Measurements from ENCODE around the gene STPG2. TPM values are rescaled to one million over a fixed set of nuclear protein-coding genes. Genes with fewer than 3 reads are reported as not detected.

The STPG2 gene
- not detected for polyA plus RNA-seq (2013, experiment 1 of 2)
- not detected for polyA plus RNA-seq (2013, experiment 2 of 2)

DNA sequence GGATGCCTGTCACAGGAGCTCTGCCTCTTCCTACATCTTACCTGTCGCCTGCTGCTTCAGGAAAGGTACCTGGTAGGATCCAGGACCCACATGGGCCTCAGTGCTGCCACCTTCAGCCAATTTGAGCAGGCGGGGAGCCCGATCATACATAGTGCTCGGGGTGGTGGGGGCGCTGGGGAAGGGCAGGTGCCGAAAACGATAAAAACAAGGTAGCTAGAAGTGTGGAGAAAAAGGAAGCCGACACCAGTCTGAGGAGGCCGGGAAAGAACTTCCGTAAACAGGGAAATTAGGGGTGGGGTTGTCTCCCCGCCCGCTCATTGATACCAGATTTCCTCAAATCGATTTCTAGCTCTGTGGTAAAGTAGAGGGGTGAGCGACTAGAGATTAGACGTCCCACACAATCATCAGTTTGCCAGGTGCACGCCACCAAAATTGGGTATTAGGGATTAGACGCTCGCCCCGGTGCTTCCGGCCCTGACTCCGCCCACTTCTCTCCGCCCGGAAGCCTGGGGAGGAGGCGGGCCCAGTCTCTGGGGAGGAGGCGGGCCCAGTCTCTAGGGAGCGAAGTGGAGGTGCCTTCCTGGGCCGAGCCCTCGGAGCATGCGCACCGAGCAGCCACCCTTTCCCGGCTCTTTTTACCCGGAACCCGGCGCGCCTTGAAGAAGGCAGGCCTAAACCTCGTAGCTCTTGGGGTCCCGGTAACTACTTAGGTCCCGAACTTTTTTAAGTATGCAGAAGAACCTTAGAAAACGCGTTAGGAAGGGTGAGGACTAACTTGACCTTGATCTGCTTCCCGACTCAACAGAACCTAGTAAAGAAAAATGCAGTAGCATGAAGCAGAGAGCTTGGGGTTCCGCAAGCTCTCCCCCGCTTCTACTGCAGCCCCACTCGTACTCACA is at the start of gene STPG2:
Gene STPG2, minus strand, starts transcription at position 476 of the 899 bp plus-strand sequence.
- peak within 1 kb of the TSS; percentile 84 for H3K4me2 ChIP-seq (ENCODE audit: low read length, poor library complexity, severe bottlenecking)
- peak within 1 kb of the TSS; percentile 98 for H4K8ac ChIP-seq (ENCODE audit: low read length)
- peak within 1 kb of the TSS; percentile 87 for H4K91ac ChIP-seq (ENCODE audit: low read length)
- peak within 1 kb of the TSS; percentile 39 for H2AK5ac ChIP-seq (ENCODE audit: low read length, severe bottlenecking)
- DNase-seq: peak; percentile 85
- H3K4me1 ChIP-seq (ENCODE audit: control insufficient read depth, insufficient read depth, low read depth, low read length): no peaks in the 10 kb centered on the region
- H2BK5ac ChIP-seq (ENCODE audit: low read depth, low read length, poor library complexity, severe bottlenecking): no peak within 1 kb of the TSS
- no peak within 1 kb of the TSS for H2BK15ac ChIP-seq (ENCODE audit: low read depth, poor library complexity, severe bottlenecking)
- H3K36me3 ChIP-seq (ENCODE audit: control insufficient read depth in 1 of 2, insufficient read depth in 2 of 2, low read depth in 1 of 2, low read length in 2 of 2): no peaks in the 10 kb centered on the region
- H3K14ac ChIP-seq (ENCODE audit: low read length in 2 of 2): no peak within 1 kb of the TSS
- H3K4me3 ChIP-seq (ENCODE audit: insufficient read depth in 1 of 2, low read depth in 1 of 2, low read length in 2 of 2): peak within 1 kb of the TSS; percentile 65 to 90
- H3K79me1 ChIP-seq (replicated peaks; ENCODE audit: low read length, poor library complexity, severe bottlenecking): no peaks in the 10 kb centered on the region
- no peaks in the 10 kb centered on the region for H3K27me3 ChIP-seq (ENCODE audit: control insufficient read depth in 1 of 2, insufficient read depth in 1 of 2, low read length in 2 of 2)
- H3K4ac ChIP-seq (ENCODE audit: low read depth in 1 of 2, low read length in 2 of 2): peak within 1 kb of the TSS; percentile 39 to 85
- H3K27ac ChIP-seq (ENCODE audit: low read length, poor library complexity, severe bottlenecking): peak within 1 kb of the TSS; percentile 73
- H2AFZ ChIP-seq (ENCODE audit: low read depth, low read length): peak within 1 kb of the TSS; percentile 83
- H3K9ac ChIP-seq (ENCODE audit: low read length): peak within 1 kb of the TSS; percentile 87
- no peak within 1 kb of the TSS for H2BK12ac ChIP-seq (ENCODE audit: low read length in 2 of 2)
- no peak within 1 kb of the TSS for H2BK120ac ChIP-seq (ENCODE audit: low read depth, low read length)
- peak within 1 kb of the TSS; percentile 60 to 77 for H3K18ac ChIP-seq (ENCODE audit: low read depth in 1 of 2, low read length in 2 of 2)
- no peaks in the 10 kb centered on the region for H3K9me3 ChIP-seq (ENCODE audit: control insufficient read depth, low read length)
- H3K23ac ChIP-seq (ENCODE audit: low read length in 2 of 2): no peak within 1 kb of the TSS
- 20% methylated on average over 44 of the region's 44 CpGs for WGBS

DNA sequence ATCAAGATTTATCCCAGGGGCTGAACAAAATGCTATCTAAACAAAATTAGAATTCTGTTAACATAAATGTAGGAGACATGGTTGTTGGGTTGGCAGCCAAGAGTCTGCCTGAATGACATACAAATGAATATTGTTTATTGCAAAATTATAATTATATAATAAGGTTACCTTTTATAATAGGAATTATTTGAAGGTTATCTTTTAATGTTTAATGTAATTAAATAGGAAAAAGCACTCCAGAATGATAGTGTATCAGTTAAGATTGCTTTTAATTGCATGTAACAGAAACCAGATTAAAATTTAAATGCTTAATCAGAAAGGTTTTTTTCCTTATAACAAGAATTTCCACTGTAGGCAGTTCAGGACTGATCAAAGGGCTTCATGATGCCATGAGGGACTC is 42.0 kb upstream of the STPG2 start:
- no peak overlapping the region for H4K8ac ChIP-seq (ENCODE audit: low read length)
- peaks cover 7% of the 10 kb centered on the region for H3K9me3 ChIP-seq (ENCODE audit: control insufficient read depth, low read length)
- H3K27me3 ChIP-seq (ENCODE audit: control insufficient read depth in 1 of 2, insufficient read depth in 1 of 2, low read length in 2 of 2): no peaks in the 10 kb centered on the region
- no peak overlapping the region for H3K14ac ChIP-seq (ENCODE audit: low read length in 2 of 2)
- no peak overlapping the region for H3K18ac ChIP-seq (ENCODE audit: low read depth in 1 of 2, low read length in 2 of 2)
- H2AFZ ChIP-seq (ENCODE audit: low read depth, low read length): no peak overlapping the region
- no peak overlapping the region for H2BK12ac ChIP-seq (ENCODE audit: low read length in 2 of 2)
- H4K91ac ChIP-seq (ENCODE audit: low read length): no peak overlapping the region
- no peaks in the 10 kb centered on the region for H3K4me1 ChIP-seq (ENCODE audit: control insufficient read depth, insufficient read depth, low read depth, low read length)
- no peak overlapping the region for H2AK5ac ChIP-seq (ENCODE audit: low read length, severe bottlenecking)
- H3K4me3 ChIP-seq (ENCODE audit: insufficient read depth in 1 of 2, low read depth in 1 of 2, low read length in 2 of 2): no peak overlapping the region
- no peak overlapping the region for H3K27ac ChIP-seq (ENCODE audit: low read length, poor library complexity, severe bottlenecking)
- no peak for DNase-seq
- no peak overlapping the region for H2BK5ac ChIP-seq (ENCODE audit: low read depth, low read length, poor library complexity, severe bottlenecking)
- no peak overlapping the region for H2BK120ac ChIP-seq (ENCODE audit: low read depth, low read length)
- H2BK15ac ChIP-seq (ENCODE audit: low read depth, poor library complexity, severe bottlenecking): no peak overlapping the region
- H3K36me3 ChIP-seq (ENCODE audit: control insufficient read depth in 1 of 2, insufficient read depth in 2 of 2, low read depth in 1 of 2, low read length in 2 of 2): no peaks in the 10 kb centered on the region
- H3K4ac ChIP-seq (ENCODE audit: low read depth in 1 of 2, low read length in 2 of 2): no peak overlapping the region
- no peak overlapping the region for H3K9ac ChIP-seq (ENCODE audit: low read length)
- no peak overlapping the region for H3K4me2 ChIP-seq (ENCODE audit: low read length, poor library complexity, severe bottlenecking)
- H3K79me1 ChIP-seq (replicated peaks; ENCODE audit: low read length, poor library complexity, severe bottlenecking): no peaks in the 10 kb centered on the region
- H3K23ac ChIP-seq (ENCODE audit: low read length in 2 of 2): no peak overlapping the region

DNA sequence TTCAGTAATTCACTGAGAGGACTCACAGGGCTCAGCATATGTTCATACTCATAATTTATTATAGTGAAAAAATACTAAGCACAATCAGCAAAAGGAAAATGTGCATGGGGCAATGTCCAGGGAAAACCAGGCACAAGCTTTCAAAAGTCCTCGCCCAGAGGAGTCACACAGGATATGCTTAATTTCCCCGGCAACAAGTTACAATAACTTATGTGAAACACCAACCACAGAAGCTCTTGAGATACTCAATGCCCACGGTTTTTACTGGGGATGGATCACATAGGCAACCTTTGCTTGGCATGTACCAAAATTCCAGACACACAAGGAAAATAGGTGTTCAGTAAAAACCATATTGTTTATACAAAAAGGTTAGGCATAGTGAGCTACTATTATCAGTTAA is 38.5 kb upstream of the STPG2 start:
- Histone ChIP-seq H3K27ac (ENCODE audit: low read length, poor library complexity, severe bottlenecking) (no peak overlapping the region), H3K9me3 (ENCODE audit: control insufficient read depth, low read length) (no peaks in the 10 kb centered on the region), H3K23ac (ENCODE audit: low read length in 2 of 2) (no peak overlapping the region), H2BK5ac (ENCODE audit: low read depth, low read length, poor library complexity, severe bottlenecking) (no peak overlapping the region), H2BK12ac (ENCODE audit: low read length in 2 of 2) (no peak overlapping the region), H3K4me3 (ENCODE audit: insufficient read depth in 1 of 2, low read depth in 1 of 2, low read length in 2 of 2) (no peak overlapping the region), H2AFZ (ENCODE audit: low read depth, low read length) (no peak overlapping the region), H3K4ac (ENCODE audit: low read depth in 1 of 2, low read length in 2 of 2) (no peak overlapping the region), H3K18ac (ENCODE audit: low read depth in 1 of 2, low read length in 2 of 2) (no peak overlapping the region), H4K8ac (ENCODE audit: low read length) (no peak overlapping the region), H3K79me1 (replicated peaks; ENCODE audit: low read length, poor library complexity, severe bottlenecking) (no peaks in the 10 kb centered on the region), H3K4me2 (ENCODE audit: low read length, poor library complexity, severe bottlenecking) (no peak overlapping the region), H2BK120ac (ENCODE audit: low read depth, low read length) (no peak overlapping the region), H2AK5ac (ENCODE audit: low read length, severe bottlenecking) (no peak overlapping the region), H3K36me3 (ENCODE audit: control insufficient read depth in 1 of 2, insufficient read depth in 2 of 2, low read depth in 1 of 2, low read length in 2 of 2) (no peaks in the 10 kb centered on the region), H3K14ac (ENCODE audit: low read length in 2 of 2) (no peak overlapping the region), H2BK15ac (ENCODE audit: low read depth, poor library complexity, severe bottlenecking) (no peak overlapping the region), H3K27me3 (ENCODE audit: control insufficient read depth in 1 of 2, insufficient read depth in 1 of 2, low read length in 2 of 2) (no peaks in the 10 kb centered on the region), H4K91ac (ENCODE audit: low read length) (no peak overlapping the region), H3K4me1 (ENCODE audit: control insufficient read depth, insufficient read depth, low read depth, low read length) (no peaks in the 10 kb centered on the region), H3K9ac (ENCODE audit: low read length) (no peak overlapping the region)
- peak; percentile 20 for DNase-seq
- WGBS: 73% methylated on average over 3 of the region's 3 CpGs

DNA sequence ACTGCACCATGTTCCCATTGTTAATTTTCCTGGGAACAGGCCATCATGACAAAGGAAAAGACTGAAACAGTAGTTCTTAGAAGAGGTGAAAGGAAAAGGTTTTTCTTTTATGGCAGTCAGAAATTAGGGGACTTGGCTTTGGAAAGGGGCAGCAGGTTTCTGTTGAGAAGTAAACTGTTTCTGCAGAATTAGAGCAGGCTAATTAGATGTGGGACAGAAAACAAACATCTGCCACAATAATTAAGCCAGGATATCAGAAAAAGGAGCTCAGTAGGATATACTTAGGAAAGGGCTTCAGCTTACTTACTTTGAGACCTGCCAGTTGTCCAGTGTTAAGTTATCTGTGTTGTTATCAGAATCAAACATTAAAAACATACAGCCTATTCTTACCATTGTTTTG is 36.7 kb upstream of the STPG2 start:
- Histone ChIP-seq H3K9ac (ENCODE audit: low read length) (no peak overlapping the region), H2BK15ac (ENCODE audit: low read depth, poor library complexity, severe bottlenecking) (no peak overlapping the region), H3K14ac (ENCODE audit: low read length in 2 of 2) (no peak overlapping the region), H4K91ac (ENCODE audit: low read length) (no peak overlapping the region), H2AFZ (ENCODE audit: low read depth, low read length) (no peak overlapping the region), H4K8ac (ENCODE audit: low read length) (no peak overlapping the region), H2BK120ac (ENCODE audit: low read depth, low read length) (no peak overlapping the region), H3K23ac (ENCODE audit: low read length in 2 of 2) (no peak overlapping the region), H2BK12ac (ENCODE audit: low read length in 2 of 2) (no peak overlapping the region), H3K4me2 (ENCODE audit: low read length, poor library complexity, severe bottlenecking) (no peak overlapping the region), H3K27me3 (ENCODE audit: control insufficient read depth in 1 of 2, insufficient read depth in 1 of 2, low read length in 2 of 2) (peaks cover 0 to 3% of the 10 kb centered on the region in 2 experiments), H3K4me3 (ENCODE audit: insufficient read depth in 1 of 2, low read depth in 1 of 2, low read length in 2 of 2) (no peak overlapping the region), H3K4me1 (ENCODE audit: control insufficient read depth, insufficient read depth, low read depth, low read length) (no peaks in the 10 kb centered on the region), H3K36me3 (ENCODE audit: control insufficient read depth in 1 of 2, insufficient read depth in 2 of 2, low read depth in 1 of 2, low read length in 2 of 2) (no peaks in the 10 kb centered on the region), H3K27ac (ENCODE audit: low read length, poor library complexity, severe bottlenecking) (no peak overlapping the region), H3K79me1 (replicated peaks; ENCODE audit: low read length, poor library complexity, severe bottlenecking) (no peaks in the 10 kb centered on the region), H3K18ac (ENCODE audit: low read depth in 1 of 2, low read length in 2 of 2) (no peak overlapping the region), H2BK5ac (ENCODE audit: low read depth, low read length, poor library complexity, severe bottlenecking) (no peak overlapping the region), H3K4ac (ENCODE audit: low read depth in 1 of 2, low read length in 2 of 2) (no peak overlapping the region), H3K9me3 (ENCODE audit: control insufficient read depth, low read length) (no peaks in the 10 kb centered on the region), H2AK5ac (ENCODE audit: low read length, severe bottlenecking) (no peak overlapping the region)
- no peak for DNase-seq
